Measurements from ENCODE around the gene C1orf53.

Gene C1orf53

GRCh38 chr1:197911857-197912696 lies 9.6 kb downstream of the C1orf53 start:
- Mint-ChIP-seq H3K27me3 (ENCODE audit: low read depth) (peaks cover 98% of the 10 kb centered on the region), H3K4me3 (peak overlapping the region; percentile 91), H3K9me3 (no peaks in the 10 kb centered on the region), H3K36me3 (ENCODE audit: low read depth) (no peaks in the 10 kb centered on the region), H3K27ac (no peak overlapping the region), H3K4me1 (ENCODE audit: low read depth) (peaks cover 54% of the 10 kb centered on the region)
- no peak for DNase-seq (ENCODE audit: low spot score)

GRCh38 chr1:197912739-197913494 lies 10.5 kb downstream of the C1orf53 start:
- peaks cover 62% of the 10 kb centered on the region for H3K4me1 Mint-ChIP-seq (ENCODE audit: low read depth)
- H3K27ac Mint-ChIP-seq = no peak overlapping the region
- H3K36me3 Mint-ChIP-seq (ENCODE audit: low read depth) = no peaks in the 10 kb centered on the region
- H3K27me3 Mint-ChIP-seq (ENCODE audit: low read depth) = peaks cover 98% of the 10 kb centered on the region
- peak overlapping the region; percentile 91 for H3K4me3 Mint-ChIP-seq
- DNase-seq (ENCODE audit: low spot score) = no peak
- H3K9me3 Mint-ChIP-seq = no peaks in the 10 kb centered on the region

GRCh38 chr1:197913495-197914276 lies 11.3 kb downstream of the C1orf53 start:
- peaks cover 64% of the 10 kb centered on the region for H3K4me1 Mint-ChIP-seq (ENCODE audit: low read depth)
- H3K36me3 Mint-ChIP-seq (ENCODE audit: low read depth) = no peaks in the 10 kb centered on the region
- H3K27me3 Mint-ChIP-seq (ENCODE audit: low read depth) = peaks cover 98% of the 10 kb centered on the region
- no peaks in the 10 kb centered on the region for H3K9me3 Mint-ChIP-seq
- H3K4me3 Mint-ChIP-seq = peak overlapping the region; percentile 91
- H3K27ac Mint-ChIP-seq = no peak overlapping the region
- DNase-seq (ENCODE audit: low spot score) = no peak

GRCh38 chr1:197914510-197914909 lies 12.1 kb downstream of the C1orf53 start:
- peaks cover 59% of the 10 kb centered on the region for H3K4me1 Mint-ChIP-seq (ENCODE audit: low read depth)
- H3K27me3 Mint-ChIP-seq (ENCODE audit: low read depth) = peaks cover 98% of the 10 kb centered on the region
- no peaks in the 10 kb centered on the region for H3K36me3 Mint-ChIP-seq (ENCODE audit: low read depth)
- no peaks in the 10 kb centered on the region for H3K9me3 Mint-ChIP-seq
- DNase-seq (ENCODE audit: low spot score) = no peak
- no peak overlapping the region for H3K27ac Mint-ChIP-seq
- H3K4me3 Mint-ChIP-seq = no peak overlapping the region

- DNase-seq (ENCODE audit: low spot score) = no peak
- peaks cover 57% of the 10 kb centered on the region for H3K4me1 Mint-ChIP-seq (ENCODE audit: low read depth)
- no peaks in the 10 kb centered on the region for H3K36me3 Mint-ChIP-seq (ENCODE audit: low read depth)
- peaks cover 97% of the 10 kb centered on the region for H3K27me3 Mint-ChIP-seq (ENCODE audit: low read depth)
- H3K9me3 Mint-ChIP-seq = no peaks in the 10 kb centered on the region
- peak overlapping the region; percentile 87 for H3K4me3 Mint-ChIP-seq
- no peak overlapping the region for H3K27ac Mint-ChIP-seq
Observed at GRCh38 chr1:197915260-197915861, 12.9 kb downstream of the C1orf53 start.

GRCh38 chr1:197915862-197916499 lies 13.6 kb downstream of the C1orf53 start:
- Mint-ChIP-seq H3K4me1 (ENCODE audit: low read depth) (peaks cover 59% of the 10 kb centered on the region), H3K4me3 (peak overlapping the region; percentile 87), H3K27me3 (ENCODE audit: low read depth) (peaks cover 99% of the 10 kb centered on the region), H3K36me3 (ENCODE audit: low read depth) (no peaks in the 10 kb centered on the region), H3K27ac (no peak overlapping the region), H3K9me3 (no peaks in the 10 kb centered on the region)
- no peak for DNase-seq (ENCODE audit: low spot score)

GRCh38 chr1:197916500-197916983 lies 14.1 kb downstream of the C1orf53 start:
- H3K27ac Mint-ChIP-seq = no peak overlapping the region
- peaks cover 62% of the 10 kb centered on the region for H3K4me1 Mint-ChIP-seq (ENCODE audit: low read depth)
- H3K36me3 Mint-ChIP-seq (ENCODE audit: low read depth) = no peaks in the 10 kb centered on the region
- H3K27me3 Mint-ChIP-seq (ENCODE audit: low read depth) = peaks cover 99% of the 10 kb centered on the region
- no peaks in the 10 kb centered on the region for H3K9me3 Mint-ChIP-seq
- no peak for DNase-seq (ENCODE audit: low spot score)
- H3K4me3 Mint-ChIP-seq = peak overlapping the region; percentile 87

- no peak for DNase-seq (ENCODE audit: low spot score)
- no peaks in the 10 kb centered on the region for H3K9me3 Mint-ChIP-seq
- H3K4me3 Mint-ChIP-seq = peak overlapping the region; percentile 87
- peak overlapping the region; percentile 21 for H3K27ac Mint-ChIP-seq
- no peaks in the 10 kb centered on the region for H3K36me3 Mint-ChIP-seq (ENCODE audit: low read depth)
- H3K4me1 Mint-ChIP-seq (ENCODE audit: low read depth) = peaks cover 52% of the 10 kb centered on the region
- H3K27me3 Mint-ChIP-seq (ENCODE audit: low read depth) = peaks cover 98% of the 10 kb centered on the region
Observed at GRCh38 chr1:197917805-197918651, 15.6 kb downstream of the C1orf53 start.

GRCh38 chr1:197918807-197919345 lies 16.4 kb downstream of the C1orf53 start:
- H3K27me3 Mint-ChIP-seq (ENCODE audit: low read depth) = peaks cover 94% of the 10 kb centered on the region
- no peaks in the 10 kb centered on the region for H3K9me3 Mint-ChIP-seq
- H3K4me3 Mint-ChIP-seq = peak overlapping the region; percentile 87
- H3K27ac Mint-ChIP-seq = peak overlapping the region; percentile 21
- H3K36me3 Mint-ChIP-seq (ENCODE audit: low read depth) = no peaks in the 10 kb centered on the region
- DNase-seq (ENCODE audit: low spot score) = no peak
- H3K4me1 Mint-ChIP-seq (ENCODE audit: low read depth) = peaks cover 50% of the 10 kb centered on the region

GRCh38 chr1:197919346-197920066 lies 17.1 kb downstream of the C1orf53 start:
- H3K4me1 Mint-ChIP-seq (ENCODE audit: low read depth) = peaks cover 51% of the 10 kb centered on the region
- H3K9me3 Mint-ChIP-seq = no peaks in the 10 kb centered on the region
- DNase-seq (ENCODE audit: low spot score) = no peak
- peak overlapping the region; percentile 87 for H3K4me3 Mint-ChIP-seq
- H3K27me3 Mint-ChIP-seq (ENCODE audit: low read depth) = peaks cover 88% of the 10 kb centered on the region
- peak overlapping the region; percentile 56 for H3K27ac Mint-ChIP-seq
- no peaks in the 10 kb centered on the region for H3K36me3 Mint-ChIP-seq (ENCODE audit: low read depth)

GRCh38 chr1:197920067-197920396 lies 17.6 kb downstream of the C1orf53 start:
- H3K4me3 Mint-ChIP-seq = peak overlapping the region; percentile 87
- H3K4me1 Mint-ChIP-seq (ENCODE audit: low read depth) = peaks cover 53% of the 10 kb centered on the region

More at GRCh38 chr1:197920067-197920396, 17.6 kb downstream of the C1orf53 start:
- Mint-ChIP-seq H3K27ac (peak overlapping the region; percentile 53), H3K9me3 (no peaks in the 10 kb centered on the region), H3K27me3 (ENCODE audit: low read depth) (peaks cover 86% of the 10 kb centered on the region), H3K36me3 (ENCODE audit: low read depth) (no peaks in the 10 kb centered on the region)
- DNase-seq (ENCODE audit: low spot score) = no peak
